ENCODE results near the gene TLR10. TPM values are rescaled to one million over a fixed set of nuclear protein-coding genes. Genes with fewer than 3 reads are reported as not detected.

Gene TLR10
- total and polyA plus RNA-seq, 9 of the 15 experiments (the other 6 are each of a cell fraction or from before 2014, with no cell fraction given), result 0.03 to 0.05 TPM; not detected in 7

DNA sequence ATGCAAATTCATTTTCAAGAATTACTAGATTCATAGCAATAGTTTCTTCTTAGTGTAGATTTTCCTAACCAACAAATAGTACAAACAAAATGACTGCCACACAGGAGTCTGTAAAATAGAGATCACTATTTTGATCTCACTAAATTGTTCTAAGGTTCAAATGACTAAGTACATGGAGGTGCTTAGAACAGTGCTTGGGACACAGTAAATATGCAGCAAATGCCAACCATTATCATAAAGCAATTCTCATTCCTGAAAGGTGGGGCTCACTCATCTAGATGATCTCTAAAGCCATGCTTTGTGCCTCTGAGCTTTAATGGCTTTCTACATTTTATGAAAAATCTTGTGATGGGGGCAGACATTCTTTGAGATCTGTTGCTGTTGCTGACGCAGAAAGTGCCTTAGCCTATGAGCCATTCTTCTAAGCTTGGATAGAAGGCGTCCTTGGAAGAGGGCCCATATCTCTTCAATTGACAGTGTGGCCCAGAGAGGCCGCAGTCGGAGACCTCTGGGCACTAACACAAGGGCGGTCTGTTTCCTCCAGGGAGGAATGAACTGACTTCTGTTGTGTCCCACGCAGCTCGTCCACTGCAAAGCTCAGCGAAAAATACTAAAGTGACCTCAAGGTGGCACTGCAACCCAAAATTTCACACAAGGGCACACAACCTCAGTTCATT lies 23.5 kb downstream of the TLR10 start (continued):
- TF ChIP-seq, protein P1, sequence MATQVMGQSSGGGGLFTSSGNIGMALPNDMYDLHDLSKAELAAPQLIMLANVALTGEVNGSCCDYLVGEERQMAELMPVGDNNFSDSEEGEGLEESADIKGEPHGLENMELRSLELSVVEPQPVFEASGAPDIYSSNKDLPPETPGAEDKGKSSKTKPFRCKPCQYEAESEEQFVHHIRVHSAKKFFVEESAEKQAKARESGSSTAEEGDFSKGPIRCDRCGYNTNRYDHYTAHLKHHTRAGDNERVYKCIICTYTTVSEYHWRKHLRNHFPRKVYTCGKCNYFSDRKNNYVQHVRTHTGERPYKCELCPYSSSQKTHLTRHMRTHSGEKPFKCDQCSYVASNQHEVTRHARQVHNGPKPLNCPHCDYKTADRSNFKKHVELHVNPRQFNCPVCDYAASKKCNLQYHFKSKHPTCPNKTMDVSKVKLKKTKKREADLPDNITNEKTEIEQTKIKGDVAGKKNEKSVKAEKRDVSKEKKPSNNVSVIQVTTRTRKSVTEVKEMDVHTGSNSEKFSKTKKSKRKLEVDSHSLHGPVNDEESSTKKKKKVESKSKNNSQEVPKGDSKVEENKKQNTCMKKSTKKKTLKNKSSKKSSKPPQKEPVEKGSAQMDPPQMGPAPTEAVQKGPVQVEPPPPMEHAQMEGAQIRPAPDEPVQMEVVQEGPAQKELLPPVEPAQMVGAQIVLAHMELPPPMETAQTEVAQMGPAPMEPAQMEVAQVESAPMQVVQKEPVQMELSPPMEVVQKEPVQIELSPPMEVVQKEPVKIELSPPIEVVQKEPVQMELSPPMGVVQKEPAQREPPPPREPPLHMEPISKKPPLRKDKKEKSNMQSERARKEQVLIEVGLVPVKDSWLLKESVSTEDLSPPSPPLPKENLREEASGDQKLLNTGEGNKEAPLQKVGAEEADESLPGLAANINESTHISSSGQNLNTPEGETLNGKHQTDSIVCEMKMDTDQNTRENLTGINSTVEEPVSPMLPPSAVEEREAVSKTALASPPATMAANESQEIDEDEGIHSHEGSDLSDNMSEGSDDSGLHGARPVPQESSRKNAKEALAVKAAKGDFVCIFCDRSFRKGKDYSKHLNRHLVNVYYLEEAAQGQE (IDR thresholded peaks at IDR 0.05; ENCODE audit: borderline replicate concordance), result peak; percentile 53; the same call in 1 of the 2 replicates
- TF ChIP-seq, protein P1 (CRISPR knock-in tag; IDR thresholded peaks at IDR 0.05; ENCODE audit: low read depth), result no peak
- TF ChIP-seq MAFG (tag; conservative IDR thresholded peaks at IDR 0.05) (peak; percentile 15; the same call in 1 of the 2 replicates), SMC3 (conservative IDR thresholded peaks at IDR 0.05; ENCODE audit: insufficient read depth, low read depth, low read length) (peak; percentile 41)

Measured in K562 (cell line).